K562 (cell line): ENCODE data around the gene CIAO2B. TPM values are rescaled to one million over a fixed set of nuclear protein-coding genes. Genes with fewer than 3 reads are reported as not detected.

Experiments used
- CBFB ChIP-seq: sonication (generic); formaldehyde crosslinking; IDR thresholded peaks from 2 replicates; pipeline ENCODE4 v1.4.0; 2020; ENCODE audit warnings: mild to moderate bottlenecking, missing genetic modification reagents
- DIDO1 ChIP-seq: fragments of 450-650 bp; IDR thresholded peaks from 2 replicates; pipeline ENCODE4 v1.6.1; 2016; ENCODE audit warnings: low read depth, missing biosample characterization, missing genetic modification characterization
- FOXA3 ChIP-seq, 2 experiments: fragments of 450-650 bp in 1 of 2; sonication (generic) in 1 of 2; formaldehyde crosslinking; IDR thresholded peaks in 1 of 2; conservative IDR thresholded peaks in 1 of 2; 2 replicates each; pipeline versions ENCODE4 v1.4.0 to v1.8.0; 2020 to 2022; ENCODE audit warnings: mild to moderate bottlenecking in 2 of 2, missing genetic modification reagents in 1 of 2
- GABPB1 ChIP-seq: sonication (generic); formaldehyde crosslinking; IDR thresholded peaks from 2 replicates; pipeline ENCODE4 v1.8.0; 2022; ENCODE audit warnings: mild to moderate bottlenecking, missing genetic modification reagents
- HCFC1 ChIP-seq: IDR thresholded peaks from 2 replicates; pipeline ENCODE4 v1.6.1; 2012; ENCODE audit warnings: low read depth, low read length, improper control_type of control experiment
- HOXB6 ChIP-seq: fragments of 250-450 bp; sonication (Bioruptor Pico); IDR thresholded peaks from 2 replicates; pipeline ENCODE4 v1.5.1; 2022; ENCODE audit warnings: mild to moderate bottlenecking, borderline replicate concordance
- ILK ChIP-seq: fragments of 450-650 bp; IDR thresholded peaks from 2 replicates; pipeline ENCODE4 v1.6.1; 2016; ENCODE audit warnings: missing genetic modification characterization, low read depth, mild to moderate bottlenecking, missing compliant biosample characterization, moderate library complexity, borderline replicate concordance
- NR3C1 ChIP-seq: sonication (generic); formaldehyde crosslinking; IDR thresholded peaks from 2 replicates; pipeline ENCODE4 v1.8.1; 2022; ENCODE audit warnings: missing genetic modification reagents
- POLR2B ChIP-seq: fragments of 450-650 bp; IDR thresholded peaks from 2 replicates; pipeline ENCODE4 v1.6.1; 2018; ENCODE audit warnings: low read depth; ENCODE audit not compliant: partially characterized antibody
- POLR2G ChIP-seq: fragments of 200-400 bp; formaldehyde crosslinking; IDR thresholded peaks from 2 replicates; pipeline ENCODE4 v1.6.1; 2017; ENCODE audit warnings: low read depth, mild to moderate bottlenecking, antibody characterized with exemption, low read length, moderate library complexity
- SMARCA5 ChIP-seq: fragments of 450-650 bp; IDR thresholded peaks from 2 replicates; pipeline ENCODE4 v1.6.1; 2016
- TAF7 ChIP-seq: fragments of 450-650 bp; IDR thresholded peaks from 2 replicates; pipeline ENCODE4 v1.6.1; 2016; ENCODE audit warnings: missing genetic modification characterization, missing compliant biosample characterization
- TEAD4 ChIP-seq, 2 experiments: sonication (generic) in 1 of 2; formaldehyde crosslinking in 1 of 2; IDR thresholded peaks; 2 replicates each; pipeline versions ENCODE4 v1.6.1 to v1.8.0; 2012 to 2022; ENCODE audit warnings: borderline replicate concordance in 1 of 2, inconsistent platforms in 1 of 2, low read length in 1 of 2, mild to moderate bottlenecking in 1 of 2, missing genetic modification reagents in 1 of 2
- ZNF354B ChIP-seq: fragments of 250-450 bp; sonication (Bioruptor Pico); IDR thresholded peaks from 2 replicates; pipeline ENCODE4 v1.4.0; 2020
- polyA plus RNA-seq, 8 experiments: library from polyadenylated mRNA; depleted of rRNA in 4 of 8; stranded (reverse) in 5 of 8; unstranded in 3 of 8; fragments of >200 nt; fragmentation: Nextera tagmentation in 2 of 8; fragmentation: Illumina TruSeq in 1 of 8; extraction: Ambion mirVana in 2 of 8; extraction: Trizol in 1 of 8; gene quantifications; 2 replicates each; pipeline versions ENCODE4 v1.2.1 to v1.2.3, GENCODE V29; 2011 to 2014; ENCODE audit warnings: inconsistent platforms in 1 of 8, missing spikeins in 1 of 8
- total RNA-seq, 7 experiments: library from RNA; depleted of rRNA in 6 of 7; stranded (reverse); fragments of >200 nt in 6 of 7; fragmentation: Illumina TruSeq in 2 of 7; extraction: Trizol in 2 of 7; gene quantifications; 2 replicates each; pipeline versions ENCODE4 v1.2.1 to v1.2.3, GENCODE V29; 2011 to 2021; ENCODE audit warnings: low replicate concordance in 1 of 7
- TF ChIP-seq, protein P1 (sequence below): sonication (generic); formaldehyde crosslinking; IDR thresholded peaks from 2 replicates; pipeline ENCODE4 v1.8.0; 2023; ENCODE audit warnings: missing genetic modification reagents, mild to moderate bottlenecking, borderline replicate concordance
- TF ChIP-seq, protein P2 (sequence below): sonication (generic); formaldehyde crosslinking; IDR thresholded peaks from 2 replicates; pipeline ENCODE4 v1.8.1; 2022; ENCODE audit warnings: missing genetic modification reagents
- TF ChIP-seq, protein P3 (sequence below): sonication (generic); formaldehyde crosslinking; IDR thresholded peaks from 2 replicates; pipeline ENCODE4 v1.8.0; 2022; ENCODE audit warnings: mild to moderate bottlenecking, missing genetic modification reagents, borderline replicate concordance

CIAO2B gene
- total and polyA plus RNA-seq, 9 of the 15 experiments (the other 6 are each of a cell fraction or from before 2014, with no cell fraction given), result 86.8 to 182 (median 113) TPM

DNA sequence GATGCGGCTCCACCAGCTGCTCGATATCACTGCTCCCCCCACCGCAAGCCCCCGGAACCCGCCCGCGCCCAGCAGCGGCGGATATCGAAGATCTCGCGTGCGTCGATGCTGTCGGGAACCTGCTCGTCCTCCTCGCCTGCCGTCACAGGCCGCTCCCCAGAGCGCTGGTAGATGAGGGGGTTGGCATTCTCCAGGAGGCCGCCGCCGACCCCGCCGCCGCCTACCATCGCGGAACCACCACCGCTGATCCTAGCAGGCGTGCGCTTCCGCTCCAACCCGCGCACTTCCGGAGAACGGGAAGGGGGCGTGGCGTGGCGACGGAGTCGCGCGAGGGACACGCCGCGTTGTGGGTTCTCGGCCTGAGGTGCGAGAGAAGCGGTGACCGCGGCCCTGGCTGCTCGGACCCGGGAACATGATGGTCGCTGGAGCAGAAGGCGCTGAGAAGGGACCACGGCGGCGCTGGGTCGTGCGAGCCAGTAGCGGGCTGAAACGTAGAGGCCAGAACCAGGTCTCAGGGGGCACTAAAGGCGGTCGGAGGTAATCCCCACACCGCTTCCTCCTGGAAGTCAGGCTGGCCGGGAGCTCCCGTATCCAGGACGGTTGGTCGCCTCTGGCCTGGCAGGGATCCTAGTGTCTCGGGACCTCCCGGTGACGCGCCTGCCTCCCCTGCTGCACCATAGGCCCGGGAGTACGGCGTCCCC lies at the start of gene CIAO2B (continued):
- TF ChIP-seq, protein P1, sequence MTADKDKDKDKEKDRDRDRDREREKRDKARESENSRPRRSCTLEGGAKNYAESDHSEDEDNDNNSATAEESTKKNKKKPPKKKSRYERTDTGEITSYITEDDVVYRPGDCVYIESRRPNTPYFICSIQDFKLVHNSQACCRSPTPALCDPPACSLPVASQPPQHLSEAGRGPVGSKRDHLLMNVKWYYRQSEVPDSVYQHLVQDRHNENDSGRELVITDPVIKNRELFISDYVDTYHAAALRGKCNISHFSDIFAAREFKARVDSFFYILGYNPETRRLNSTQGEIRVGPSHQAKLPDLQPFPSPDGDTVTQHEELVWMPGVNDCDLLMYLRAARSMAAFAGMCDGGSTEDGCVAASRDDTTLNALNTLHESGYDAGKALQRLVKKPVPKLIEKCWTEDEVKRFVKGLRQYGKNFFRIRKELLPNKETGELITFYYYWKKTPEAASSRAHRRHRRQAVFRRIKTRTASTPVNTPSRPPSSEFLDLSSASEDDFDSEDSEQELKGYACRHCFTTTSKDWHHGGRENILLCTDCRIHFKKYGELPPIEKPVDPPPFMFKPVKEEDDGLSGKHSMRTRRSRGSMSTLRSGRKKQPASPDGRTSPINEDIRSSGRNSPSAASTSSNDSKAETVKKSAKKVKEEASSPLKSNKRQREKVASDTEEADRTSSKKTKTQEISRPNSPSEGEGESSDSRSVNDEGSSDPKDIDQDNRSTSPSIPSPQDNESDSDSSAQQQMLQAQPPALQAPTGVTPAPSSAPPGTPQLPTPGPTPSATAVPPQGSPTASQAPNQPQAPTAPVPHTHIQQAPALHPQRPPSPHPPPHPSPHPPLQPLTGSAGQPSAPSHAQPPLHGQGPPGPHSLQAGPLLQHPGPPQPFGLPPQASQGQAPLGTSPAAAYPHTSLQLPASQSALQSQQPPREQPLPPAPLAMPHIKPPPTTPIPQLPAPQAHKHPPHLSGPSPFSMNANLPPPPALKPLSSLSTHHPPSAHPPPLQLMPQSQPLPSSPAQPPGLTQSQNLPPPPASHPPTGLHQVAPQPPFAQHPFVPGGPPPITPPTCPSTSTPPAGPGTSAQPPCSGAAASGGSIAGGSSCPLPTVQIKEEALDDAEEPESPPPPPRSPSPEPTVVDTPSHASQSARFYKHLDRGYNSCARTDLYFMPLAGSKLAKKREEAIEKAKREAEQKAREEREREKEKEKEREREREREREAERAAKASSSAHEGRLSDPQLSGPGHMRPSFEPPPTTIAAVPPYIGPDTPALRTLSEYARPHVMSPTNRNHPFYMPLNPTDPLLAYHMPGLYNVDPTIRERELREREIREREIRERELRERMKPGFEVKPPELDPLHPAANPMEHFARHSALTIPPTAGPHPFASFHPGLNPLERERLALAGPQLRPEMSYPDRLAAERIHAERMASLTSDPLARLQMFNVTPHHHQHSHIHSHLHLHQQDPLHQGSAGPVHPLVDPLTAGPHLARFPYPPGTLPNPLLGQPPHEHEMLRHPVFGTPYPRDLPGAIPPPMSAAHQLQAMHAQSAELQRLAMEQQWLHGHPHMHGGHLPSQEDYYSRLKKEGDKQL (CRISPR knock-in tag), result 0 out of 2 replicates have a peak, but pooled peaks have one; percentile 11
- TF ChIP-seq CBFB (CRISPR knock-in tag) (peak; percentile 79), TAF7 (tag) (no peak), TEAD4 (IDR thresholded peaks at IDR 0.05; ENCODE audit: low read length) (0 out of 2 replicates have a peak, but pooled peaks have one; percentile 8), TEAD4 (CRISPR knock-in tag; IDR thresholded peaks at IDR 0.05; ENCODE audit: borderline replicate concordance) (no peak), SMARCA5 (0 out of 2 replicates have a peak, but pooled peaks have one; percentile 23), ILK (no peak), NR3C1 (no peak), DIDO1 (peak; percentile 59; the same call in 1 of the 2 replicates), FOXA3 (CRISPR knock-in tag; conservative IDR thresholded peaks at IDR 0.05 in 1 of 2, IDR thresholded peaks at IDR 0.05 in 1 of 2) (0 out of 4 replicates have a peak, but pooled peaks of 1 of the 2 experiments have one; percentile 49), ZNF354B (CRISPR knock-in tag) (no peak), HOXB6 (CRISPR knock-in tag) (no peak), GABPB1 (CRISPR knock-in tag) (peak; percentile 91), POLR2G (peak; percentile 94), POLR2B (peak; percentile 75), HCFC1 (peak; percentile 67)
- TF ChIP-seq, protein P2, sequence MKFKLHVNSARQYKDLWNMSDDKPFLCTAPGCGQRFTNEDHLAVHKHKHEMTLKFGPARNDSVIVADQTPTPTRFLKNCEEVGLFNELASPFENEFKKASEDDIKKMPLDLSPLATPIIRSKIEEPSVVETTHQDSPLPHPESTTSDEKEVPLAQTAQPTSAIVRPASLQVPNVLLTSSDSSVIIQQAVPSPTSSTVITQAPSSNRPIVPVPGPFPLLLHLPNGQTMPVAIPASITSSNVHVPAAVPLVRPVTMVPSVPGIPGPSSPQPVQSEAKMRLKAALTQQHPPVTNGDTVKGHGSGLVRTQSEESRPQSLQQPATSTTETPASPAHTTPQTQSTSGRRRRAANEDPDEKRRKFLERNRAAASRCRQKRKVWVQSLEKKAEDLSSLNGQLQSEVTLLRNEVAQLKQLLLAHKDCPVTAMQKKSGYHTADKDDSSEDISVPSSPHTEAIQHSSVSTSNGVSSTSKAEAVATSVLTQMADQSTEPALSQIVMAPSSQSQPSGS (CRISPR knock-in tag), result no peak
- TF ChIP-seq, protein P3, sequence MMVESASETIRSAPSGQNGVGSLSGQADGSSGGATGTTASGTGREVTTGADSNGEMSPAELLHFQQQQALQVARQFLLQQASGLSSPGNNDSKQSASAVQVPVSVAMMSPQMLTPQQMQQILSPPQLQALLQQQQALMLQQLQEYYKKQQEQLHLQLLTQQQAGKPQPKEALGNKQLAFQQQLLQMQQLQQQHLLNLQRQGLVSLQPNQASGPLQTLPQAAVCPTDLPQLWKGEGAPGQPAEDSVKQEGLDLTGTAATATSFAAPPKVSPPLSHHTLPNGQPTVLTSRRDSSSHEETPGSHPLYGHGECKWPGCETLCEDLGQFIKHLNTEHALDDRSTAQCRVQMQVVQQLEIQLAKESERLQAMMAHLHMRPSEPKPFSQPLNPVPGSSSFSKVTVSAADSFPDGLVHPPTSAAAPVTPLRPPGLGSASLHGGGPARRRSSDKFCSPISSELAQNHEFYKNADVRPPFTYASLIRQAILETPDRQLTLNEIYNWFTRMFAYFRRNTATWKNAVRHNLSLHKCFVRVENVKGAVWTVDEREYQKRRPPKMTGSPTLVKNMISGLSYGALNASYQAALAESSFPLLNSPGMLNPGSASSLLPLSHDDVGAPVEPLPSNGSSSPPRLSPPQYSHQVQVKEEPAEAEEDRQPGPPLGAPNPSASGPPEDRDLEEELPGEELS (CRISPR knock-in tag), result 0 out of 2 replicates have a peak, but pooled peaks have one; percentile 24
